Gastrocnemius medialis (tissue), 4 donors: ENCODE measurements around the gene LRIG1. TPM values are rescaled to one million over a fixed set of nuclear protein-coding genes. Genes with fewer than 3 reads are reported as not detected.

ENCODE experiments used
- ATAC-seq, 2 donors: fragments of 150-250 bp; one replicate each; pipeline ENCODE4 v1.9.1; 2016
- DNase-seq, 2 donors: peaks; one replicate each; pipeline ENCODE4 v3.0.0-alpha.2; 2019
- H3K27ac ChIP-seq, 4 donors: fragments of 200-600 bp; sonication (generic); 1 replicate in 1 of 4; 2 replicates in 3 of 4; pipeline ENCODE4 v1.5.1; 2016 to 2018; ENCODE audit warnings: mild to moderate bottlenecking in 2 of 4, moderate library complexity in 1 of 4
- H3K27me3 ChIP-seq, 3 donors: fragments of 200-600 bp; sonication (generic) in 2 of 3; 1 replicate in 1 of 3; 2 replicates in 2 of 3; pipeline versions ENCODE4 v1.5.1 to v1.6.0; 2016 to 2019; ENCODE audit warnings: mild to moderate bottlenecking in 1 of 3, moderate library complexity in 1 of 3
- H3K36me3 ChIP-seq, 2 donors: fragments of 200-600 bp; sonication (generic) in 1 of 2; one replicate each; pipeline ENCODE4 v1.5.1; 2017 to 2018
- H3K4me1 ChIP-seq, 2 donors: fragments of 200-600 bp; sonication (generic) in 1 of 2; one replicate each; pipeline ENCODE4 v1.5.1; 2016 to 2017; ENCODE audit warnings: mild to moderate bottlenecking in 2 of 2
- H3K4me3 ChIP-seq, 4 donors: fragments of 200-600 bp; sonication (generic) in 3 of 4; 1 replicate in 1 of 4; 2 replicates in 3 of 4; pipeline ENCODE4 v1.5.1; 2016 to 2019; ENCODE audit warnings: mild to moderate bottlenecking in 2 of 4
- H3K9me3 ChIP-seq, 3 donors: fragments of 200-600 bp; sonication (generic) in 2 of 3; 1 replicate in 1 of 3; 2 replicates in 2 of 3; pipeline ENCODE4 v1.5.1; 2016 to 2019
- CTCF ChIP-seq, 5 experiments: fragments of 450-650 bp in 3 of 5; fragments of 200-600 bp in 2 of 5; sonication (generic) in 2 of 5; IDR thresholded peaks in 4 of 5; conservative IDR thresholded peaks in 1 of 5; 1 replicate in 4 of 5; 2 replicates in 1 of 5; pipeline ENCODE4 v1.5.1; 2016 to 2019; ENCODE audit warnings: antibody characterized with exemption in 5 of 5, mild to moderate bottlenecking in 3 of 5, moderate library complexity in 3 of 5
- POLR2A ChIP-seq, 2 donors: fragments of 450-650 bp; IDR thresholded peaks; one replicate each; pipeline ENCODE4 v1.6.1; 2017; ENCODE audit warnings: antibody characterized with exemption in 2 of 2, mild to moderate bottlenecking in 2 of 2, moderate library complexity in 2 of 2
- in situ Hi-C, 4 donors: fragments of 200-750 bp; cut with MboI; loops; one replicate each; pipeline versions ENCODE4 v1.15.0 to v1.8.0; 2017; ENCODE audit warnings: low sequenced_read_pairs in 4 of 4
- intact Hi-C: fragments of 100-400 bp; cut with DNase I; formaldehyde crosslinking; loops from one replicate; pipeline ENCODE4 v1.15.1; 2023; ENCODE audit warnings: low total_unique reads
- total RNA-seq, 4 donors: library from RNA; depleted of rRNA; stranded (reverse); fragments of >200 nt; gene quantifications; one replicate each; pipeline versions ENCODE4 v1.1.0 to v1.2.3, GENCODE V29; 2016

The LRIG1 gene
- total RNA-seq, 4 donors from 2014 or later, result 45.3 to 103 (median 58.6) TPM

GRCh38 chr3:66470285-66470684 lies 30.5 kb downstream of the LRIG1 start:
- no peaks in the 10 kb centered on the region for H3K27me3 ChIP-seq
- no peak overlapping the region for H3K27ac ChIP-seq
- no peak for TF ChIP-seq CTCF (IDR thresholded peaks at IDR 0.05 in 4 of 5, conservative IDR thresholded peaks at IDR 0.05 in 1 of 5)
- TF ChIP-seq POLR2A (IDR thresholded peaks at IDR 0.05), result no peak
- H3K4me1 ChIP-seq, result peaks cover 51 to 52% of the 10 kb centered on the region in 2 donors
- H3K9me3 ChIP-seq, result no peaks in the 10 kb centered on the region
- ATAC-seq (no peak), DNase-seq (no peak)
- no peak overlapping the region for H3K4me3 ChIP-seq
- intact Hi-C loops, result no loop called here
- H3K36me3 ChIP-seq, result no peaks in the 10 kb centered on the region
- in situ Hi-C loops, result no loop called here

GRCh38 chr3:66469220-66469640 lies 31.6 kb downstream of the LRIG1 start:
- intact Hi-C loops (no loop called here), in situ Hi-C loops (no loop called here)
- H3K4me3 ChIP-seq, result no peak overlapping the region
- TF ChIP-seq POLR2A (IDR thresholded peaks at IDR 0.05), result no peak
- TF ChIP-seq CTCF (IDR thresholded peaks at IDR 0.05 in 4 of 5, conservative IDR thresholded peaks at IDR 0.05 in 1 of 5), result no peak
- peaks cover 51 to 52% of the 10 kb centered on the region in 2 donors for H3K4me1 ChIP-seq
- no peaks in the 10 kb centered on the region for H3K9me3 ChIP-seq
- no peaks in the 10 kb centered on the region for H3K36me3 ChIP-seq
- ATAC-seq (no peak), DNase-seq (no peak)
- no peak overlapping the region for H3K27ac ChIP-seq
- no peaks in the 10 kb centered on the region for H3K27me3 ChIP-seq

GRCh38 chr3:66467996-66468735 lies 32.7 kb downstream of the LRIG1 start:
- no peak for TF ChIP-seq POLR2A (IDR thresholded peaks at IDR 0.05)
- TF ChIP-seq CTCF (IDR thresholded peaks at IDR 0.05 in 4 of 5, conservative IDR thresholded peaks at IDR 0.05 in 1 of 5), result no peak
- in situ Hi-C loops, result no loop called here
- intact Hi-C loops, result no loop called here
- ATAC-seq (no peak), DNase-seq (no peak)
- H3K9me3 ChIP-seq, result no peaks in the 10 kb centered on the region
- H3K4me3 ChIP-seq, result no peak overlapping the region
- no peak overlapping the region for H3K27ac ChIP-seq
- no peaks in the 10 kb centered on the region for H3K27me3 ChIP-seq
- H3K4me1 ChIP-seq, result peaks cover 51 to 52% of the 10 kb centered on the region in 2 donors
- no peaks in the 10 kb centered on the region for H3K36me3 ChIP-seq

GRCh38 chr3:66466606-66467270 lies 34.1 kb downstream of the LRIG1 start:
- no peak for DNase-seq
- intact Hi-C loops, result no loop called here
- ATAC-seq, result no peak
- Histone ChIP-seq H3K9me3 (no peaks in the 10 kb centered on the region), H3K27ac (peak overlapping the region in 1 of 4 donors; percentile 7), H3K27me3 (no peaks in the 10 kb centered on the region), H3K4me3 (no peak overlapping the region), H3K36me3 (no peaks in the 10 kb centered on the region), H3K4me1 (peaks cover 45 to 47% of the 10 kb centered on the region in 2 donors)
- TF ChIP-seq CTCF (IDR thresholded peaks at IDR 0.05 in 4 of 5, conservative IDR thresholded peaks at IDR 0.05 in 1 of 5) (no peak), POLR2A (IDR thresholded peaks at IDR 0.05) (no peak)
- in situ Hi-C loops, result no loop called here
